Measurements from ENCODE around the gene FBXL17.

GRCh38 chr5:108369167-108369566, 12.7 kb downstream of the FBXL17 start:
- TF ChIP-seq, protein P1, sequence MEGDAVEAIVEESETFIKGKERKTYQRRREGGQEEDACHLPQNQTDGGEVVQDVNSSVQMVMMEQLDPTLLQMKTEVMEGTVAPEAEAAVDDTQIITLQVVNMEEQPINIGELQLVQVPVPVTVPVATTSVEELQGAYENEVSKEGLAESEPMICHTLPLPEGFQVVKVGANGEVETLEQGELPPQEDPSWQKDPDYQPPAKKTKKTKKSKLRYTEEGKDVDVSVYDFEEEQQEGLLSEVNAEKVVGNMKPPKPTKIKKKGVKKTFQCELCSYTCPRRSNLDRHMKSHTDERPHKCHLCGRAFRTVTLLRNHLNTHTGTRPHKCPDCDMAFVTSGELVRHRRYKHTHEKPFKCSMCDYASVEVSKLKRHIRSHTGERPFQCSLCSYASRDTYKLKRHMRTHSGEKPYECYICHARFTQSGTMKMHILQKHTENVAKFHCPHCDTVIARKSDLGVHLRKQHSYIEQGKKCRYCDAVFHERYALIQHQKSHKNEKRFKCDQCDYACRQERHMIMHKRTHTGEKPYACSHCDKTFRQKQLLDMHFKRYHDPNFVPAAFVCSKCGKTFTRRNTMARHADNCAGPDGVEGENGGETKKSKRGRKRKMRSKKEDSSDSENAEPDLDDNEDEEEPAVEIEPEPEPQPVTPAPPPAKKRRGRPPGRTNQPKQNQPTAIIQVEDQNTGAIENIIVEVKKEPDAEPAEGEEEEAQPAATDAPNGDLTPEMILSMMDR (conservative IDR thresholded peaks at IDR 0.05; ENCODE audit: low read length): no peak
- TF ChIP-seq EZH2phosphoT487 (IDR thresholded peaks at IDR 0.05; ENCODE audit: borderline replicate concordance): no peak
